Measurements from ENCODE around the gene PTPRJ. TPM values are rescaled to one million over a fixed set of nuclear protein-coding genes. Genes with fewer than 3 reads are reported as not detected.

The PTPRJ gene
- polyA plus RNA-seq, 1 donor = 26.4 TPM

DNA sequence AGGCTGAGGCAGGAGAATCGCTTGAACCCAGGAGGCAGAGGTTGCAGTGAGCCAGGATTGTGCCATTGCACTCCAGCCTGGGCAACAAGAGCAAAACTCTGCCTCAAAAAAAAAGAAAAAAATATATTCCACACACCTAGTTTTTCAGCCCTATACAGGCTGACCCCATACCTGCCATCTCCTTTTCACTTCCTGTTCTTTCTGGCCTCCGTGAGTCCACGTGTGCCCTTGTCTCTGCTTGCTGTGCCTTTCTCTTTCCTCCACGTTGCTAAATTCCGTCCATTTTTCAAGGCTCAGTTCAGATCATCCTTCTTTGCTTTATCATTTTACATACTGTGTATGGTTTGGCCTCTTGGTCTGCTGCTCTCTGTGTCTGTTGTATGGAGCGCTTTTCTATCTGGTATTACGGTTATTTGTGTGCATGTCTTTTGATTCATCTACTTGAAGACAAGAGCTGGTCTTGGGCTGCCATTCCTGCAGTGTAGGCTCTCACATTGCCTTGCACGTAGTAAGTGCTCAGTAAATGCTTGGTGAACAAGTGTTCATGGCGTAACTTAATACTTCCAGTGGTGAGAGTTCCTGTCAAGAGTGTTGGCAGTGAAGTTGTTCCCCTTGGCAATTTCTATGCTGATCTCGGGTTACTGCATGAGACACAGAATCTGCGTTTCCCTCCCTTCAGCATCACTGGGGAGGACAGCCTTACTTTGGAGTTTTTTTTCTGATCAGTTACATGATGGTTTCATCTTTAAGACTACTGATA lies 57.5 kb downstream of the PTPRJ start:
- no peaks in the 10 kb centered on the region for H3K9me3 ChIP-seq (ENCODE audit: control insufficient read depth, low read depth, low read length)
- no peak overlapping the region for H3K4me3 ChIP-seq (ENCODE audit: low read length)
- WGBS (ENCODE audit: insufficient coverage, low lambda C conversion rate) = 93% methylated on average over 3 of the region's 11 CpGs
- no peaks in the 10 kb centered on the region for H3K27me3 ChIP-seq (ENCODE audit: control insufficient read depth, insufficient read depth, low read length)
- DNase-seq = no peak
- peaks cover 4% of the 10 kb centered on the region for H3K4me1 ChIP-seq (ENCODE audit: control insufficient read depth, insufficient read depth, low read length)
- peaks cover 7% of the 10 kb centered on the region for H3K36me3 ChIP-seq (ENCODE audit: control insufficient read depth, insufficient read depth, low read length)
- H3K27ac ChIP-seq (ENCODE audit: low read length) = no peak overlapping the region

- no peak overlapping the region for H3K27ac ChIP-seq (ENCODE audit: low read length)
- H3K4me3 ChIP-seq (ENCODE audit: low read length) = no peak overlapping the region
- H3K4me1 ChIP-seq (ENCODE audit: control insufficient read depth, insufficient read depth, low read length) = peaks cover 2% of the 10 kb centered on the region
- no peaks in the 10 kb centered on the region for H3K9me3 ChIP-seq (ENCODE audit: control insufficient read depth, low read depth, low read length)
- H3K36me3 ChIP-seq (ENCODE audit: control insufficient read depth, insufficient read depth, low read length) = no peaks in the 10 kb centered on the region
- 80% methylated on average over 1 of the region's 13 CpGs for WGBS (ENCODE audit: insufficient coverage, low lambda C conversion rate)
- no peaks in the 10 kb centered on the region for H3K27me3 ChIP-seq (ENCODE audit: control insufficient read depth, insufficient read depth, low read length)
- DNase-seq = no peak
Observed at GRCh38 chr11:48040830-48041444, 60.6 kb downstream of the PTPRJ start.

DNA sequence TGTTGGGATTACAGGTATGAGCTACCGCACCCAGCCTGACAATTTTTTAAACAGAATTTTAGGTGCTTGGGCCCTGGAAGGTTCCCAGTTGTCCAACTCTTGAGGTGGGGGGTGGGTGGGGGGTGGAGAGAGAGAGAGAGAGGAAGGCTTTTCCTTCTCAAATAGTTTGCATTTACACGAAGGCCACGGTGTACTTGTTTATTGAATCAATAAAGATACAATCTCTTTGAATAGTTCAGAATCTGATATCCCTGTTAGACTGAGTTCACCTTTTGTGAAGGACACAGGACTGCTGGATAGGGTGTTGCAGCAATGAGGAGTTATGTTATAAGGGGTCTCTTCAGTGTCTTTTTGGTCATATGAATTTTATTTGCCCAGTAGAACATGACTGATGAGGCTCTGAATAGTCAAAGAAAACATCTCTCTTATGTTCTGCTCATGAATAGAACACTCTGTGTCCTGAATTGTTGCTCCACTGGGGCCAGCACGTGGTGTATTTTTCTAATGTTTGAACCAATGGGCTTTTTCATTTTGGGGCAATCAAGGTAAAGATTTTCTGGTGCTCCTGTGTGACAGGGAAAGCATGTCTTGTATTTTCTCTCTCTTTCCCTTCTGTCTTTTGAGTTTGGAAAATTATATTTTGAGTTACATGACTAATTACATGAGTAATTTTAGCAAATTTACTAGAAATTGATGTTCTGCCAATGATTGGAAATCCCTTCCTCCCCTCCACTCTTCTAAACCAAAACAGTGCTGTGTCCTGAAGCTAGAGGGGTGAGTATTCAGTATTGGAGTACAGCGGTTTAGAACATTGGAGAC lies 61.7 kb downstream of the PTPRJ start:
- no peak for DNase-seq
- H3K4me1 ChIP-seq (ENCODE audit: control insufficient read depth, insufficient read depth, low read length) = no peaks in the 10 kb centered on the region
- H3K36me3 ChIP-seq (ENCODE audit: control insufficient read depth, insufficient read depth, low read length) = no peaks in the 10 kb centered on the region
- no peak overlapping the region for H3K27ac ChIP-seq (ENCODE audit: low read length)
- 100% methylated on average over 1 of the region's 5 CpGs for WGBS (ENCODE audit: insufficient coverage, low lambda C conversion rate)
- H3K9me3 ChIP-seq (ENCODE audit: control insufficient read depth, low read depth, low read length) = no peaks in the 10 kb centered on the region
- no peaks in the 10 kb centered on the region for H3K27me3 ChIP-seq (ENCODE audit: control insufficient read depth, insufficient read depth, low read length)
- no peak overlapping the region for H3K4me3 ChIP-seq (ENCODE audit: low read length)

- Histone ChIP-seq H3K4me3 (ENCODE audit: low read length) (no peak overlapping the region), H3K36me3 (ENCODE audit: control insufficient read depth, insufficient read depth, low read length) (no peaks in the 10 kb centered on the region), H3K27me3 (ENCODE audit: control insufficient read depth, insufficient read depth, low read length) (no peaks in the 10 kb centered on the region), H3K9me3 (ENCODE audit: control insufficient read depth, low read depth, low read length) (no peaks in the 10 kb centered on the region), H3K4me1 (ENCODE audit: control insufficient read depth, insufficient read depth, low read length) (no peaks in the 10 kb centered on the region), H3K27ac (ENCODE audit: low read length) (no peak overlapping the region)
- no peak for DNase-seq
- WGBS (ENCODE audit: insufficient coverage, low lambda C conversion rate) = 95% methylated on average over 3 of the region's 8 CpGs
Observed at GRCh38 chr11:48043111-48043990, 63.0 kb downstream of the PTPRJ start.

DNA sequence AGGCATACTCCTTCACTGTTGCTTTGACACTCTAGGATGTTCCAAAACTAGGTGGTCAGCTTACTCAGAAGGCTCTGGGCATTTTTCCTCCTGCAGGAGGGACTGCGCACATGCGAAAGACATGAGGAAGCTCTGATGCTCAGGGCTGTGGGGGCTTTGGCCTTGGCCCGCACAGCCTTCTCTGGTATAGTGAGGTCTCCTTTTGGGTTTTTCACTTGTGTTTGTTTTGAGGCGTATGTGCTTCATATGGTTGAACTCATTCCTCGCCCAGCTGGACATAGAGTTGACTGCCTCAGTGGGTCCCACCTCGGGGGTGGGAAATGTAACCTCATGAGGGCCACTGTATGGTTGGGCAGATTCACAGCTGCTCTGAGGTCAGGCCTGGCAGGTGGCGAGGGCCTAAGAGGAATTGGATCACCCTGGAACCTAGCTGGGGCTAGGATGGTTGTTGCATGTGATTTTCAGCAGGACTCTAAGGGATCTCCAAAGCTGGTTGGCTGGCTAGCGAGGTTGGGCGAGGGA lies 63.7 kb downstream of the PTPRJ start:
- H3K27ac ChIP-seq (ENCODE audit: low read length) = no peak overlapping the region
- no peak for DNase-seq
- H3K4me1 ChIP-seq (ENCODE audit: control insufficient read depth, insufficient read depth, low read length) = no peaks in the 10 kb centered on the region
- H3K27me3 ChIP-seq (ENCODE audit: control insufficient read depth, insufficient read depth, low read length) = no peaks in the 10 kb centered on the region
- H3K4me3 ChIP-seq (ENCODE audit: low read length) = no peak overlapping the region
- WGBS (ENCODE audit: insufficient coverage, low lambda C conversion rate) = no CpG with 5 or more reads among the region's 9 CpGs
- no peaks in the 10 kb centered on the region for H3K36me3 ChIP-seq (ENCODE audit: control insufficient read depth, insufficient read depth, low read length)
- no peaks in the 10 kb centered on the region for H3K9me3 ChIP-seq (ENCODE audit: control insufficient read depth, low read depth, low read length)

DNA sequence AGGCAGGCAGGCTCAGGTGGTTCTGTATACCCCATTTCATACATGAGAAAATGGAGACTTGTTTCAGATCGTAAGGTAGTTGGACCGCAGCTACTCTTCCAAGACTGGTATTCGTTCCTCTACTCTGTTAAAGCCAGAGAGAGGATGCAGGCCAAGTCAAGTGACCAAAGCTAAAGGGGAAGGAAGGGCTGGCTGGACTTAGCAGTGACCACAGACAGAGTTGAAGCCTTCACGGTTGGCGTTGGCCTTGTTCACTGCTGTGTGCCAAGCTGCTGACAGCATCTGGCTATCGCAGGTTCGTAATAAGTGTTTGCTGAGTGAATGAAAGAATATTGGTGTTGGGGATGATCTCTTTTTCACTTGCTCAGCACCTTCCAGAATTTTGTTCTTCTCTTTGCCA lies 64.2 kb downstream of the PTPRJ start:
- no peak overlapping the region for H3K4me3 ChIP-seq (ENCODE audit: low read length)
- H3K27ac ChIP-seq (ENCODE audit: low read length) = no peak overlapping the region
- peaks cover under 1% of the 10 kb centered on the region for H3K4me1 ChIP-seq (ENCODE audit: control insufficient read depth, insufficient read depth, low read length)
- WGBS (ENCODE audit: insufficient coverage, low lambda C conversion rate) = no CpG with 5 or more reads among the region's 7 CpGs
- DNase-seq = no peak
- no peaks in the 10 kb centered on the region for H3K27me3 ChIP-seq (ENCODE audit: control insufficient read depth, insufficient read depth, low read length)
- H3K36me3 ChIP-seq (ENCODE audit: control insufficient read depth, insufficient read depth, low read length) = no peaks in the 10 kb centered on the region
- H3K9me3 ChIP-seq (ENCODE audit: control insufficient read depth, low read depth, low read length) = no peaks in the 10 kb centered on the region

DNA sequence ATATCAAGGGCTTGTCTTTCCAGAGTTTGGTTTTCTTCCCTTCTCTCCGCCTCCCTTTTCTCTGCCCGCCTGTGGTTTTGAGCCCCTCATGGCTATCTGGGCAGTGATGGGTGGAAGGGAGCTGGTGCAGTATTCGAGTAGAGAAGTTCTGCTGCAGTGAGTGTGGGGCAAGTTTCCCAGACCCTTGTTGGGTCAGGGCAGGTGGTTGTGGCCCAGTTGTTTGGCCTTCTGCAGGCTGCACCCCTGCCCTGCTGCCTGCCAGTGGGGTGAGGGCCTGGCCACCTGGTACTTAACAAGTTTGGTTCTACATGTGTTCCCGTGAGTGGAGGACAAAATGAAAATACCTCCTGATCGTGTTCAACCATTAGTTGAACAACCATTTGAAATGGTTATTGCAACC lies 65.2 kb downstream of the PTPRJ start:
- no peaks in the 10 kb centered on the region for H3K36me3 ChIP-seq (ENCODE audit: control insufficient read depth, insufficient read depth, low read length)
- H3K9me3 ChIP-seq (ENCODE audit: control insufficient read depth, low read depth, low read length) = no peaks in the 10 kb centered on the region
- peaks cover 3% of the 10 kb centered on the region for H3K4me1 ChIP-seq (ENCODE audit: control insufficient read depth, insufficient read depth, low read length)
- WGBS (ENCODE audit: insufficient coverage, low lambda C conversion rate) = no CpG with 5 or more reads among the region's 5 CpGs
- no peak overlapping the region for H3K4me3 ChIP-seq (ENCODE audit: low read length)
- H3K27ac ChIP-seq (ENCODE audit: low read length) = no peak overlapping the region
- H3K27me3 ChIP-seq (ENCODE audit: control insufficient read depth, insufficient read depth, low read length) = no peaks in the 10 kb centered on the region
- no peak for DNase-seq

DNA sequence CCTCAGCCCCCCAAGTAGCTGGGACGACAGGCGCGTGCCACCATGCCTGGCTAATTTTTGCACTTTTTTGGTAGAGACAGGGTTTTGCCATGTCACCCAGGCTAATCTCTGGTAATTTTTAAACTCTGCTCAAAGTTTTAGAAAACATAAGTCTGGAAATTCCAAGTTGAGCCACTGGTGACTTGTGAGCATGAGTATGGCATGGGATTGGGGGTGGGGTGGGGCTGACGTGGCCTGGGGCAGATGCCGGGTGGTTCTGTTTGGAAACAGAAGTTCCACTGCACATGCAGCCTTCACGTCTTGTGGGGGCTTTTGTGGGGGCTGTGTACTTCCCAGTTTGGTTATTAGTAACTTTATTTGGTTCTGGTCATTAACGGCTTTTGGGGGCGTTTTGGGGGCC lies 67.3 kb downstream of the PTPRJ start:
- H3K9me3 ChIP-seq (ENCODE audit: control insufficient read depth, low read depth, low read length) = no peaks in the 10 kb centered on the region
- no peak overlapping the region for H3K27ac ChIP-seq (ENCODE audit: low read length)
- no CpG with 5 or more reads among the region's 8 CpGs for WGBS (ENCODE audit: insufficient coverage, low lambda C conversion rate)
- no peaks in the 10 kb centered on the region for H3K36me3 ChIP-seq (ENCODE audit: control insufficient read depth, insufficient read depth, low read length)
- H3K27me3 ChIP-seq (ENCODE audit: control insufficient read depth, insufficient read depth, low read length) = no peaks in the 10 kb centered on the region
- no peak overlapping the region for H3K4me3 ChIP-seq (ENCODE audit: low read length)
- DNase-seq = no peak
- H3K4me1 ChIP-seq (ENCODE audit: control insufficient read depth, insufficient read depth, low read length) = peaks cover 3% of the 10 kb centered on the region

- Histone ChIP-seq H3K9me3 (ENCODE audit: control insufficient read depth, low read depth, low read length) (no peaks in the 10 kb centered on the region), H3K4me3 (ENCODE audit: low read length) (no peak overlapping the region), H3K4me1 (ENCODE audit: control insufficient read depth, insufficient read depth, low read length) (peaks cover 3% of the 10 kb centered on the region), H3K27me3 (ENCODE audit: control insufficient read depth, insufficient read depth, low read length) (no peaks in the 10 kb centered on the region), H3K36me3 (ENCODE audit: control insufficient read depth, insufficient read depth, low read length) (no peaks in the 10 kb centered on the region), H3K27ac (ENCODE audit: low read length) (no peak overlapping the region)
- DNase-seq = no peak
- no CpG with 5 or more reads among the region's 6 CpGs for WGBS (ENCODE audit: insufficient coverage, low lambda C conversion rate)
Observed at GRCh38 chr11:48049036-48049435, 68.7 kb downstream of the PTPRJ start.

GRCh38 chr11:48050304-48050703 lies 69.9 kb downstream of the PTPRJ start:
- H3K36me3 ChIP-seq (ENCODE audit: control insufficient read depth, insufficient read depth, low read length) = no peaks in the 10 kb centered on the region
- no peaks in the 10 kb centered on the region for H3K9me3 ChIP-seq (ENCODE audit: control insufficient read depth, low read depth, low read length)
- no peak overlapping the region for H3K4me3 ChIP-seq (ENCODE audit: low read length)
- H3K27me3 ChIP-seq (ENCODE audit: control insufficient read depth, insufficient read depth, low read length) = no peaks in the 10 kb centered on the region
- DNase-seq = no peak
- 67% methylated on average over 1 of the region's 3 CpGs for WGBS (ENCODE audit: insufficient coverage, low lambda C conversion rate)
- peak overlapping the region; percentile 13 for H3K27ac ChIP-seq (ENCODE audit: low read length)
- H3K4me1 ChIP-seq (ENCODE audit: control insufficient read depth, insufficient read depth, low read length) = peaks cover 3% of the 10 kb centered on the region
